Neural cell (in vitro differentiated cells): ENCODE data around the gene SIGLEC1. TPM values are rescaled to one million over a fixed set of nuclear protein-coding genes. Genes with fewer than 3 reads are reported as not detected.

Experiments used
- H2AFZ ChIP-seq: fragments of 200-600, 300-800 bp; sonication (generic), shearing (Covaris generic); 2 replicates; pipeline ENCODE4 v1.6.0; 2014; ENCODE audit warnings: low read depth, mild to moderate bottlenecking, antibody characterized with exemption, low read length, moderate library complexity
- H3F3A ChIP-seq: fragments of 200-600 bp; shearing (Covaris generic); 2 replicates; pipeline ENCODE4 v1.6.1; 2016; ENCODE audit warnings: mild to moderate bottlenecking, moderate library complexity, mixed read lengths, antibody characterized with exemption, low read length; ENCODE audit not compliant: insufficient read depth, poor library complexity, severe bottlenecking
- H3K27ac ChIP-seq: fragments of 200-600, 300-800 bp; sonication (generic), shearing (Covaris generic); 2 replicates; pipeline ENCODE4 v1.5.1; 2014; ENCODE audit warnings: mild to moderate bottlenecking, low read length, moderate library complexity
- H3K27me3 ChIP-seq: fragments of 300-800, 200-600 bp; sonication (generic), shearing (Covaris generic); 2 replicates; pipeline ENCODE4 v1.6.0; 2014; ENCODE audit warnings: mild to moderate bottlenecking, low read depth, low read length, moderate library complexity; ENCODE audit not compliant: insufficient read depth
- H3K36me3 ChIP-seq: fragments of 300-800, 200-600 bp; sonication (generic), shearing (Covaris generic); 2 replicates; pipeline ENCODE4 v1.5.1; 2014; ENCODE audit warnings: mild to moderate bottlenecking, antibody characterized with exemption, low read length, moderate library complexity; ENCODE audit not compliant: insufficient read depth
- H3K4me2 ChIP-seq: fragments of 300-800, 200-600 bp; sonication (generic), shearing (Covaris generic); 2 replicates; pipeline ENCODE4 v1.6.0; 2014; ENCODE audit warnings: mild to moderate bottlenecking, low read length
- H3K4me3 ChIP-seq: fragments of 300-800, 200-600 bp; sonication (generic), shearing (Covaris generic); 2 replicates; pipeline ENCODE4 v1.5.1; 2014; ENCODE audit warnings: mild to moderate bottlenecking, low read length, moderate library complexity
- H3K79me2 ChIP-seq: fragments of 200-600 bp; shearing (Covaris generic); replicated peaks from 2 replicates; pipeline ENCODE4 v1.6.0; 2014; ENCODE audit warnings: mild to moderate bottlenecking, low read length, moderate library complexity; ENCODE audit not compliant: insufficient read depth
- H3K9ac ChIP-seq: fragments of 300-800, 200-600 bp; sonication (generic), shearing (Covaris generic); 2 replicates; pipeline ENCODE4 v1.6.1; 2016; ENCODE audit warnings: mild to moderate bottlenecking, low read length, mixed read lengths
- H3K9me2 ChIP-seq: fragments of 200-600 bp; shearing (Covaris generic); 2 replicates; pipeline ENCODE4 v1.6.1; 2016; ENCODE audit warnings: mild to moderate bottlenecking, low read length, mixed read lengths; ENCODE audit not compliant: insufficient read depth
- H3K9me3 ChIP-seq: fragments of 200-600, 300-800 bp; sonication (generic), shearing (Covaris generic); 2 replicates; pipeline ENCODE4 v1.6.1; 2016; ENCODE audit warnings: mild to moderate bottlenecking, mixed run types, low read length, moderate library complexity, mixed read lengths
- H4K20me1 ChIP-seq: fragments of 200-600 bp; shearing (Covaris generic); 2 replicates; pipeline ENCODE4 v1.6.1; 2016; ENCODE audit warnings: mild to moderate bottlenecking, mixed run types; ENCODE audit not compliant: insufficient read depth
- EP300 ChIP-seq: fragments of 450-650 bp; conservative IDR thresholded peaks from 2 replicates; pipeline ENCODE4 v1.6.1; 2014; ENCODE audit warnings: antibody characterized with exemption, mild to moderate bottlenecking, moderate library complexity; ENCODE audit not compliant: poor library complexity, severe bottlenecking
- EZH2 ChIP-seq: fragments of 200-600, 300-800 bp; shearing (Covaris generic), sonication (generic); IDR thresholded peaks from 2 replicates; pipeline ENCODE4 v1.6.1; 2014; ENCODE audit warnings: antibody characterized with exemption, low read length, borderline replicate concordance, mild to moderate bottlenecking; ENCODE audit not compliant: insufficient read depth, poor library complexity, severe bottlenecking
- MXI1 ChIP-seq: fragments of 450-650 bp; conservative IDR thresholded peaks from 2 replicates; pipeline ENCODE4 v1.6.1; 2014; ENCODE audit warnings: antibody characterized with exemption, mild to moderate bottlenecking; ENCODE audit not compliant: poor library complexity, severe bottlenecking
- POLR2AphosphoS5 ChIP-seq: IDR thresholded peaks from 2 replicates; pipeline ENCODE4 v1.6.1; 2012
- RAD21 ChIP-seq: fragments of 450-650 bp; conservative IDR thresholded peaks from 2 replicates; pipeline ENCODE4 v1.6.1; 2014; ENCODE audit warnings: antibody characterized with exemption, mild to moderate bottlenecking, moderate library complexity
- SMC3 ChIP-seq: fragments of 450-650 bp; conservative IDR thresholded peaks from 2 replicates; pipeline ENCODE4 v1.6.1; 2014; ENCODE audit warnings: antibody characterized with exemption, mild to moderate bottlenecking, moderate library complexity; ENCODE audit not compliant: poor library complexity
- TAF1 ChIP-seq: IDR thresholded peaks from 2 replicates; pipeline ENCODE4 v1.6.1; 2012; ENCODE audit warnings: low read depth
- polyA plus RNA-seq: library from polyadenylated mRNA; depleted of rRNA; stranded (reverse); fragments of >200 nt; gene quantifications from 2 replicates; pipeline ENCODE4 v1.2.3, GENCODE V29; 2014
- TF ChIP-seq, protein P1 (sequence below): fragments of 450-650 bp; IDR thresholded peaks from 2 replicates; pipeline ENCODE4 v1.5.1; 2014; ENCODE audit warnings: antibody characterized with exemption, mild to moderate bottlenecking, moderate library complexity; ENCODE audit not compliant: poor library complexity, severe bottlenecking
- TF ChIP-seq, protein P2 (sequence below): IDR thresholded peaks from 2 replicates; pipeline ENCODE4 v1.6.1; 2012; ENCODE audit warnings: borderline replicate concordance

The SIGLEC1 gene
- polyA plus RNA-seq, 1 donor from 2014 or later, result 0.12 TPM

GRCh38 chr20:3749689-3750531 is 37.5 kb upstream of the SIGLEC1 start:
- H2AFZ ChIP-seq, result no peak overlapping the region
- no peak overlapping the region for H3K9ac ChIP-seq
- H3K27ac ChIP-seq, result no peak overlapping the region
- no peaks in the 10 kb centered on the region for H3K36me3 ChIP-seq
- no peaks in the 10 kb centered on the region for H3F3A ChIP-seq
- no peaks in the 10 kb centered on the region for H3K9me3 ChIP-seq
- H3K4me3 ChIP-seq, result no peak overlapping the region
- peaks cover 54% of the 10 kb centered on the region for H3K27me3 ChIP-seq
- H4K20me1 ChIP-seq, result no peaks in the 10 kb centered on the region
- H3K9me2 ChIP-seq, result no peaks in the 10 kb centered on the region
- TF ChIP-seq RAD21 (no peak), SMC3 (no peak), TAF1 (no peak)
- TF ChIP-seq, protein P1, sequence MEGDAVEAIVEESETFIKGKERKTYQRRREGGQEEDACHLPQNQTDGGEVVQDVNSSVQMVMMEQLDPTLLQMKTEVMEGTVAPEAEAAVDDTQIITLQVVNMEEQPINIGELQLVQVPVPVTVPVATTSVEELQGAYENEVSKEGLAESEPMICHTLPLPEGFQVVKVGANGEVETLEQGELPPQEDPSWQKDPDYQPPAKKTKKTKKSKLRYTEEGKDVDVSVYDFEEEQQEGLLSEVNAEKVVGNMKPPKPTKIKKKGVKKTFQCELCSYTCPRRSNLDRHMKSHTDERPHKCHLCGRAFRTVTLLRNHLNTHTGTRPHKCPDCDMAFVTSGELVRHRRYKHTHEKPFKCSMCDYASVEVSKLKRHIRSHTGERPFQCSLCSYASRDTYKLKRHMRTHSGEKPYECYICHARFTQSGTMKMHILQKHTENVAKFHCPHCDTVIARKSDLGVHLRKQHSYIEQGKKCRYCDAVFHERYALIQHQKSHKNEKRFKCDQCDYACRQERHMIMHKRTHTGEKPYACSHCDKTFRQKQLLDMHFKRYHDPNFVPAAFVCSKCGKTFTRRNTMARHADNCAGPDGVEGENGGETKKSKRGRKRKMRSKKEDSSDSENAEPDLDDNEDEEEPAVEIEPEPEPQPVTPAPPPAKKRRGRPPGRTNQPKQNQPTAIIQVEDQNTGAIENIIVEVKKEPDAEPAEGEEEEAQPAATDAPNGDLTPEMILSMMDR, result peak; percentile 41
- TF ChIP-seq, protein P2, sequence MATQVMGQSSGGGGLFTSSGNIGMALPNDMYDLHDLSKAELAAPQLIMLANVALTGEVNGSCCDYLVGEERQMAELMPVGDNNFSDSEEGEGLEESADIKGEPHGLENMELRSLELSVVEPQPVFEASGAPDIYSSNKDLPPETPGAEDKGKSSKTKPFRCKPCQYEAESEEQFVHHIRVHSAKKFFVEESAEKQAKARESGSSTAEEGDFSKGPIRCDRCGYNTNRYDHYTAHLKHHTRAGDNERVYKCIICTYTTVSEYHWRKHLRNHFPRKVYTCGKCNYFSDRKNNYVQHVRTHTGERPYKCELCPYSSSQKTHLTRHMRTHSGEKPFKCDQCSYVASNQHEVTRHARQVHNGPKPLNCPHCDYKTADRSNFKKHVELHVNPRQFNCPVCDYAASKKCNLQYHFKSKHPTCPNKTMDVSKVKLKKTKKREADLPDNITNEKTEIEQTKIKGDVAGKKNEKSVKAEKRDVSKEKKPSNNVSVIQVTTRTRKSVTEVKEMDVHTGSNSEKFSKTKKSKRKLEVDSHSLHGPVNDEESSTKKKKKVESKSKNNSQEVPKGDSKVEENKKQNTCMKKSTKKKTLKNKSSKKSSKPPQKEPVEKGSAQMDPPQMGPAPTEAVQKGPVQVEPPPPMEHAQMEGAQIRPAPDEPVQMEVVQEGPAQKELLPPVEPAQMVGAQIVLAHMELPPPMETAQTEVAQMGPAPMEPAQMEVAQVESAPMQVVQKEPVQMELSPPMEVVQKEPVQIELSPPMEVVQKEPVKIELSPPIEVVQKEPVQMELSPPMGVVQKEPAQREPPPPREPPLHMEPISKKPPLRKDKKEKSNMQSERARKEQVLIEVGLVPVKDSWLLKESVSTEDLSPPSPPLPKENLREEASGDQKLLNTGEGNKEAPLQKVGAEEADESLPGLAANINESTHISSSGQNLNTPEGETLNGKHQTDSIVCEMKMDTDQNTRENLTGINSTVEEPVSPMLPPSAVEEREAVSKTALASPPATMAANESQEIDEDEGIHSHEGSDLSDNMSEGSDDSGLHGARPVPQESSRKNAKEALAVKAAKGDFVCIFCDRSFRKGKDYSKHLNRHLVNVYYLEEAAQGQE, result no peak
- no peaks in the 10 kb centered on the region for H3K79me2 ChIP-seq
- no peak overlapping the region for H3K4me2 ChIP-seq

DNA sequence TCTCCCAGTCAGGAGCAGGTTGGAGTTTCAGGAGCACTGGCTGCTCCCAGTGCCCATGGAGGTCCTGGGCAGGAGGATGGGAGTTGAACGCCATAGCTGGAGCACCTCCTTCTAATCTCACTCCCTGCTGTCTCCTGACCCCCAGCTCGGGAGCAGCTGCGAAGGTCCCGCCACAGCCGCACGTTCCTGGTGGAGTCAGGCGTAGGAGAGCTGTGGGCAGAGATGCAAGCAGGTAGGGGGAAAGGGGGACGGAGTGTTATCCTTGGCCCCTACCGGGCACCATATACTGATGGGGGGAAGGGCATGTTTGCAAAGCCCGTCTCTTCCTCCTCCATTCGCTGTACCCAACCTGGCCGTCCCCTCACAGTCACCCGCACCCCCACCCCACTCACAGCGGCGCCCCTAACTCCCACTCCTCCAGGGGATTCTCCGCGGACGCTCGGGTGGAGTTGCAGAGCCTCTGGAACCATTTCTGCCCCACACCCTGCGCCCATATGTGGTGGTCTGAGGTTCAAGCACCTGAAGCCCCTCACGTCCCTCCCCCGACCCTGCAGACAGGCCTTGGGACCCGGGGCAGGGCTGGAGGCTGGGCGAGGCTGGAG is 36.8 kb upstream of the SIGLEC1 start:
- H3K27me3 ChIP-seq, result peaks cover 61% of the 10 kb centered on the region
- H3K9me2 ChIP-seq, result no peaks in the 10 kb centered on the region
- no peak overlapping the region for H3K4me3 ChIP-seq

DNA sequence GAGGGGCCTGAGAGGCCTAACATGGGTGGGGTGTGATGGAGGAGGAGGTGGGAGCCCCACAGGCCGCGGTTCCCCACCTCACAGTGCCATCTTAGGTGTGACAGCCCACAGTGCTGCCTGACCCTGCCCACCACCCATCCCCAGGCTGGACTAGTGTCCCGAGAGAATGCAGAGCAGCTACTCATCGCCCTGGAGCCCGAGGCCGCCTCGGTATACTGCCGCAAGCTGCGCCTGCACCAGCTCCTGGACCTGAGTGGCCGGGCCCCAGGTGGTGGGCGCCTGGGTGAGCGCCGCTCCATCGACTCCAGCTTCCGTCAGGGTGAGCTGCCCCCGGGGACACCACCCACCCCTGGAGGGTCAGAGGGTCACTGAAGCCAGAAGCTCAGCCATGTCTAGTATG is 35.7 kb upstream of the SIGLEC1 start:
- H3K9me3 ChIP-seq, result no peaks in the 10 kb centered on the region
- H3K9me2 ChIP-seq, result no peaks in the 10 kb centered on the region
- H3K27ac ChIP-seq, result no peak overlapping the region
- no peaks in the 10 kb centered on the region for H3K79me2 ChIP-seq
- no peak for TF ChIP-seq EP300
- no peak for TF ChIP-seq SMC3
- TF ChIP-seq POLR2AphosphoS5, result no peak
- TF ChIP-seq, protein P2, result no peak
- TF ChIP-seq TAF1, result no peak
- no peak overlapping the region for H3K4me3 ChIP-seq
- no peak overlapping the region for H3K4me2 ChIP-seq
- no peak overlapping the region for H3K9ac ChIP-seq
- no peaks in the 10 kb centered on the region for H3F3A ChIP-seq
- H3K27me3 ChIP-seq, result peaks cover 65% of the 10 kb centered on the region
- no peaks in the 10 kb centered on the region for H3K36me3 ChIP-seq
- H4K20me1 ChIP-seq, result no peaks in the 10 kb centered on the region
- H2AFZ ChIP-seq, result no peak overlapping the region

More for the DNA sequence above, 36.8 kb upstream of the SIGLEC1 start:
- TF ChIP-seq EZH2 (no peak), SMC3 (no peak), MXI1 (no peak), RAD21 (no peak), POLR2AphosphoS5 (no peak), EP300 (no peak)
- no peak overlapping the region for H3K27ac ChIP-seq
- H2AFZ ChIP-seq, result no peak overlapping the region
- H3K79me2 ChIP-seq, result no peaks in the 10 kb centered on the region
- no peaks in the 10 kb centered on the region for H3F3A ChIP-seq
- H3K9ac ChIP-seq, result no peak overlapping the region
- H4K20me1 ChIP-seq, result no peaks in the 10 kb centered on the region
- no peaks in the 10 kb centered on the region for H3K36me3 ChIP-seq
- H3K4me2 ChIP-seq, result no peak overlapping the region
- no peaks in the 10 kb centered on the region for H3K9me3 ChIP-seq
